H1 (cell line): Measurements from ENCODE around the gene A4GALT. TPM values are rescaled to one million over a fixed set of nuclear protein-coding genes. Genes with fewer than 3 reads are reported as not detected.

Experiments used
- CTCF ChIA-PET: fragments of 300-600 bp; sonication (Branson Sonifier 250); formaldehyde crosslinking; loops from one replicate; lab custom pipeline; 2021; ENCODE audit not compliant: partially characterized antibody; lab: Charles Lee
- POLR2A ChIA-PET: fragments of 300-600 bp; sonication (Branson Sonifier 250); formaldehyde crosslinking; loops from one replicate; lab custom pipeline; 2021; ENCODE audit warnings: inconsistent platforms; ENCODE audit not compliant: partially characterized antibody; lab: Charles Lee
- DNase-seq, 2 experiments: peaks; one replicate each; pipeline versions ENCODE4 v3.0.0 to v3.0.0-alpha.2; 2010 to 2022; ENCODE audit warnings: low spot score in 2 of 2, low read depth in 1 of 2, mixed read lengths in 1 of 2
- FAIRE-seq: peaks from 2 replicates; lab custom pipeline; 2011; peaks lifted over from hg19 to GRCh38; lab: Jason Lieb, UNC
- H2AFZ ChIP-seq: 2 replicates; pipeline ENCODE4 v1.8.1; 2012; ENCODE audit warnings: low read length, inconsistent platforms
- H2AK5ac ChIP-seq: 2 replicates; pipeline ENCODE4 v1.6.1; 2013; ENCODE audit warnings: low read depth, low read length
- H2BK120ac ChIP-seq: replicated peaks from 2 replicates; pipeline ENCODE3; 2013; ENCODE audit warnings: low read depth, low read length, inconsistent platforms
- H2BK12ac ChIP-seq: 2 replicates; pipeline ENCODE4 v1.6.1; 2013; ENCODE audit warnings: low read depth, low read length
- H2BK15ac ChIP-seq: 2 replicates; pipeline ENCODE4 v1.6.1; 2013; ENCODE audit warnings: low read length
- H2BK20ac ChIP-seq: 2 replicates; pipeline ENCODE4 v1.6.1; 2013; ENCODE audit warnings: low read length
- H2BK5ac ChIP-seq: 2 replicates; pipeline ENCODE4 v1.6.1; 2013; ENCODE audit warnings: low read depth, low read length
- H3K14ac ChIP-seq: 2 replicates; pipeline ENCODE4 v1.6.1; 2013; ENCODE audit warnings: inconsistent platforms; ENCODE audit not compliant: insufficient read length
- H3K18ac ChIP-seq: 2 replicates; pipeline ENCODE4 v1.6.1; 2013; ENCODE audit warnings: low read length; ENCODE audit errors: extremely low read depth
- H3K23ac ChIP-seq: 2 replicates; pipeline ENCODE4 v1.6.1; 2013; ENCODE audit warnings: inconsistent platforms; ENCODE audit not compliant: insufficient read length
- H3K23me2 ChIP-seq: 2 replicates; pipeline ENCODE4 v1.6.1; 2013; ENCODE audit warnings: low read depth, low read length
- H3K27ac ChIP-seq: 2 replicates; pipeline ENCODE4 v1.6.1; 2011; ENCODE audit warnings: low read depth, low read length, inconsistent platforms
- H3K27me3 ChIP-seq, 4 experiments: replicated peaks in 1 of 4; 1 replicate in 1 of 4; 2 replicates in 3 of 4; pipeline versions ENCODE4 v1.6.1 to v1.8.1; 2011 to 2013; ENCODE audit warnings: low read length in 3 of 4, mild to moderate bottlenecking in 3 of 4, inconsistent platforms in 2 of 4, mixed read lengths in 2 of 4, moderate library complexity in 1 of 4; ENCODE audit not compliant: control insufficient read depth in 3 of 4, insufficient read depth in 3 of 4; ENCODE audit errors: extremely low read depth in 1 of 4
- H3K36me3 ChIP-seq, 4 experiments: 2 replicates each; pipeline versions ENCODE4 v1.6.1 to v1.8.1; 2011 to 2013; ENCODE audit warnings: mild to moderate bottlenecking in 4 of 4, low read length in 3 of 4, moderate library complexity in 2 of 4, control low read depth in 1 of 4, inconsistent platforms in 1 of 4; ENCODE audit not compliant: insufficient read depth in 4 of 4, control insufficient read depth in 2 of 4
- H3K4ac ChIP-seq: replicated peaks from 2 replicates; pipeline ENCODE3; 2013; ENCODE audit warnings: low read length, low read depth, mixed read lengths, inconsistent platforms; ENCODE audit not compliant: insufficient read length
- H3K4me1 ChIP-seq, 4 experiments: replicated peaks in 1 of 4; 1 replicate in 1 of 4; 2 replicates in 3 of 4; pipeline versions ENCODE4 v1.6.1 to v1.8.1; 2011 to 2013; ENCODE audit warnings: low read length in 3 of 4, inconsistent platforms in 2 of 4, mixed read lengths in 1 of 4; ENCODE audit not compliant: insufficient read depth in 4 of 4, control insufficient read depth in 3 of 4
- H3K4me2 ChIP-seq, 2 experiments: 2 replicates each; pipeline versions ENCODE4 v1.6.1 to v1.8.1; 2011 to 2013; ENCODE audit warnings: low read depth in 2 of 2, low read length in 2 of 2, control low read depth in 1 of 2, inconsistent platforms in 1 of 2, mild to moderate bottlenecking in 1 of 2; ENCODE audit not compliant: insufficient read depth in 1 of 2
- H3K4me3 ChIP-seq, 4 experiments: fragments of 200-600, 300-600 bp in 1 of 4; sonication (generic), shearing (Covaris generic), sonication (Bioruptor Twin) in 1 of 4; 2 replicates each; pipeline versions ENCODE4 v1.5.1 to v1.8.1; 2011 to 2016; ENCODE audit warnings: low read length in 4 of 4, low read depth in 3 of 4, control low read depth in 2 of 4, inconsistent platforms in 2 of 4, mild to moderate bottlenecking in 2 of 4, mixed read lengths in 1 of 4, moderate library complexity in 1 of 4; ENCODE audit not compliant: insufficient read depth in 2 of 4; ENCODE audit errors: extremely low read depth in 1 of 4
- H3K56ac ChIP-seq: replicated peaks from 2 replicates; pipeline ENCODE3; 2013; ENCODE audit warnings: low read depth, mild to moderate bottlenecking, mixed read lengths, low read length, inconsistent platforms; ENCODE audit not compliant: insufficient read length
- H3K79me1 ChIP-seq: 2 replicates; pipeline ENCODE4 v1.6.1; 2013; ENCODE audit warnings: low read depth, low read length, control low read depth
- H3K79me2 ChIP-seq, 2 experiments: 2 replicates each; pipeline versions ENCODE4 v1.6.1 to v1.8.1; 2012 to 2013; ENCODE audit warnings: low read length in 2 of 2, mild to moderate bottlenecking in 2 of 2, inconsistent platforms in 1 of 2; ENCODE audit not compliant: insufficient read depth in 2 of 2, control insufficient read depth in 1 of 2
- H3K9ac ChIP-seq, 4 experiments: replicated peaks in 1 of 4; 1 replicate in 1 of 4; 2 replicates in 3 of 4; pipeline versions ENCODE4 v1.6.1 to v1.8.1; 2011 to 2013; ENCODE audit warnings: low read depth in 3 of 4, low read length in 3 of 4, control low read depth in 2 of 4, mild to moderate bottlenecking in 2 of 4, moderate library complexity in 2 of 4, inconsistent platforms in 1 of 4; ENCODE audit errors: extremely low read depth in 1 of 4
- H3K9me3 ChIP-seq, 2 experiments: 2 replicates each; pipeline versions ENCODE4 v1.6.1 to v1.8.1; 2012 to 2013; ENCODE audit warnings: mild to moderate bottlenecking in 2 of 2, moderate library complexity in 2 of 2, control low read depth in 1 of 2, inconsistent platforms in 1 of 2, low read depth in 1 of 2, low read length in 1 of 2, mixed read lengths in 1 of 2; ENCODE audit not compliant: insufficient read depth in 2 of 2
- H4K20me1 ChIP-seq, 2 experiments: replicated peaks in 1 of 2; 2 replicates each; pipeline versions ENCODE3 to v1.8.1; 2011 to 2013; ENCODE audit warnings: inconsistent platforms in 2 of 2, low read length in 2 of 2, mild to moderate bottlenecking in 1 of 2; ENCODE audit not compliant: insufficient read depth in 2 of 2, control insufficient read depth in 1 of 2
- H4K5ac ChIP-seq: 2 replicates; pipeline ENCODE4 v1.6.1; 2013; ENCODE audit warnings: low read length, low read depth, mixed read lengths, inconsistent platforms; ENCODE audit not compliant: insufficient read length
- H4K8ac ChIP-seq: 2 replicates; pipeline ENCODE4 v1.8.0; 2013; ENCODE audit warnings: mild to moderate bottlenecking, moderate library complexity, low read length, inconsistent platforms; ENCODE audit not compliant: insufficient read depth; ENCODE audit errors: extremely low read depth
- H4K91ac ChIP-seq: replicated peaks from 2 replicates; pipeline ENCODE3; 2013; ENCODE audit warnings: low read length, mixed read lengths, inconsistent platforms; ENCODE audit not compliant: insufficient read length
- CEBPB ChIP-seq: IDR thresholded peaks from 2 replicates; pipeline ENCODE4 v1.6.1; 2012; ENCODE audit warnings: low read depth, low read length
- POU5F1 ChIP-seq: IDR thresholded peaks from 2 replicates; pipeline ENCODE4 v1.6.1; 2011; ENCODE audit warnings: low read depth, mild to moderate bottlenecking, low read length, moderate library complexity
- WGBS, 2 experiments: shearing (Covaris generic) in 1 of 2; methylation state at CpG; one replicate each; pipeline versions ENCODE4 v1.1.6 to v1.1.7; 2013 to 2015; ENCODE audit warnings: low lambda C conversion rate in 2 of 2, mixed read lengths in 2 of 2, inconsistent platforms in 1 of 2, low coverage in 1 of 2, missing lambda C conversion rate in 1 of 2; ENCODE audit not compliant: insufficient replicate concordance in 2 of 2, insufficient coverage in 1 of 2, insufficient read length in 1 of 2; ENCODE audit errors: extremely low coverage in 1 of 2, missing lambda C conversion rate in 1 of 2; 5-methylcytosine and 5-hydroxymethylcytosine counted together
- polyA plus RNA-seq, 7 experiments: library from polyadenylated mRNA; depleted of rRNA in 3 of 7; stranded (reverse) in 5 of 7; unstranded in 2 of 7; fragments of >200 nt in 5 of 7; fragments of 200-250 nt in 2 of 7; gene quantifications; 1 replicate in 5 of 7; 2 replicates in 1 of 7; 4 replicates in 1 of 7; pipeline versions ENCODE4 v1.2.1 to v1.2.3, GENCODE V29; 2011 to 2013; ENCODE audit warnings: missing spikeins in 2 of 7, mixed read lengths in 2 of 7
- total RNA-seq: library from RNA; stranded (reverse); fragmentation: NEBNext Ultra II Directional; extraction: Animal tissue kit (Norgen Biotek cat#: 25700); gene quantifications from 2 replicates; pipeline ENCODE4 v1.2.1, GENCODE V29; 2021

A4GALT gene
- total and polyA plus RNA-seq, 2 of the 8 experiments (the other 6 are each of a cell fraction or from before 2014, with no cell fraction given), result 7.2 to 13.8 TPM

DNA sequence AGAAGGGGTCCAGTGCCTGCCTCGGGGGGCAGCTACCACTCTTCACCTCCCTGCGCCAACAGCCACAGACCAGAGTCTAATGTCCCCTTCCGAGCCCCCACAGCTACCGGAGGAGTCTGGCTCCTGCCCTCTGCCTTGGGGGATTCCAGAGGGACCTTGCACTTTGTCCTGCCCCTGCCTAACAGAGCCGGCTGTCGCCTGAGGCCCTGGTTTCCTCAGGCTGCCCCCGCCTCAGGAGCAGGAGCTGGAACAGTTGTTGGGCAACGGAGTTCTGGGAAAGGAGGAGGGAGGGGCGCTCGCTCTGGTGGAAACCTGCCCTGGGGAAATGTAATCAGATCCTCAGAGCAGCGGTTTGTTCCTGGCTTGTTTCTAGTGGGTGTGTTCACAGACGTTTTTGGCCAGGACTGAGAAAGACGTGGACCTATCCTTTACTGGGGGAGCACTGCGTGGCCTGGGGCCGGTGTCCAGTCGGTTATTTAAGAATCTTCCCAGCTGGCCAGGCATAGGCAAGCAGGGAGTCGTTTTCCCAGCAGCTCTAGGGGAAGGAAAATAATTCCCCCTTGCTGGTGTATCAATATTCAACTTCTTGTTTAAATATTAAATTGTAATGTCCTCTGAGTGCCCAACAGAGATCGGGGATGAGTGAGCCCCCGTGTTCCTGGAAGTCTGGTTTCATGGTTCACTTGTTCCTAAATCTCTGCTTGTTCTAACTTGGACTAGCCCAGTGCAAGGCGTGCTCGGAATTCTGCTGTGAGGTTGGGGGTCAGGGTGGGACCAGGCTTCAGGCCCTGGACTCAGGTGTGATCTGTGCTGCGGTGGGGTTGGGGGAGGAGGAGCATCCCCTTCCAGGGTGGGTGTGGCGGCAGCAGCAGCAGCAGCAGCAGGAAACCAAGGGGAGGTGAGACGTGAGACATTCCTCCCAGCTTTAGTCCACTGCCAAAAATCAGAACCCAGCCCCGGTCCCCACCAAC is 32.1 kb downstream of the A4GALT start:
- no peaks in the 10 kb centered on the region; the same call in 1 of the 2 replicates for H3K23me2 ChIP-seq
- no peaks in the 10 kb centered on the region; the same call in 1 of the 2 replicates for H3K79me1 ChIP-seq
- no peak overlapping the region for H4K5ac ChIP-seq
- H2BK20ac ChIP-seq, result no peak overlapping the region
- H3K4me3 ChIP-seq, result no peak overlapping the region
- no peak for DNase-seq
- H3K79me2 ChIP-seq, result no peaks in the 10 kb centered on the region
- no peaks in the 10 kb centered on the region for H3K27me3 ChIP-seq
- no peak overlapping the region for H2AFZ ChIP-seq
- peak overlapping the region; percentile 35; the same call in 1 of the 2 replicates for H2BK5ac ChIP-seq
- FAIRE-seq, result no peak
- H3K56ac ChIP-seq, result no peak overlapping the region
- POLR2A ChIA-PET, result interaction anchor here (0.6 to 1.7 kb wide), 3 partner anchors 20 to 74 kb away, joined by 3 to 4 read pairs (median 3); partner anchors contain the start of gene POLDIP3
- H4K8ac ChIP-seq, result peak overlapping the region; percentile 80; the same call in 1 of the 2 replicates
- no peaks in the 10 kb centered on the region for H4K20me1 ChIP-seq
- H3K4me2 ChIP-seq, result no peak overlapping the region
- H2BK120ac ChIP-seq, result no peak overlapping the region
- no peak overlapping the region; the same call in 1 of the 2 replicates for H2BK15ac ChIP-seq
- no peak overlapping the region for H4K91ac ChIP-seq
- H3K18ac ChIP-seq, result peak overlapping the region; percentile 32; the same call in 1 of the 2 replicates
- CTCF ChIA-PET, result interaction anchor here (1.6 kb wide), 1 partner anchor 179 kb away, joined by 4 read pairs; no protein-coding TSS in a partner anchor
- peaks cover 0 to 11% (median 4%) of the 10 kb centered on the region in 4 experiments; a peak in 4 of 7 replicates for H3K4me1 ChIP-seq
- H3K9ac ChIP-seq, result no peak overlapping the region
- no peaks in the 10 kb centered on the region for H3K36me3 ChIP-seq
- 72% methylated on average over 24 of the region's 25 CpGs; no CpG with 5 or more reads in 1 of the 2 experiments for WGBS, 2 experiments
- no peaks in the 10 kb centered on the region for H3K9me3 ChIP-seq
- TF ChIP-seq CEBPB (peak; percentile 37; the same call in 1 of the 2 replicates), POU5F1 (no peak)
- TF ChIP-seq, all 59 proteins: peak for 1
- Histone ChIP-seq H3K4ac (no peak overlapping the region), H2BK12ac (peak overlapping the region; percentile 50; the same call in 1 of the 2 replicates), H2AK5ac (no peak overlapping the region), H3K27ac (no peak overlapping the region), H3K23ac (no peak overlapping the region), H3K14ac (no peak overlapping the region)
